ENCODE measurements around the gene JAK1.

The JAK1 gene

DNA sequence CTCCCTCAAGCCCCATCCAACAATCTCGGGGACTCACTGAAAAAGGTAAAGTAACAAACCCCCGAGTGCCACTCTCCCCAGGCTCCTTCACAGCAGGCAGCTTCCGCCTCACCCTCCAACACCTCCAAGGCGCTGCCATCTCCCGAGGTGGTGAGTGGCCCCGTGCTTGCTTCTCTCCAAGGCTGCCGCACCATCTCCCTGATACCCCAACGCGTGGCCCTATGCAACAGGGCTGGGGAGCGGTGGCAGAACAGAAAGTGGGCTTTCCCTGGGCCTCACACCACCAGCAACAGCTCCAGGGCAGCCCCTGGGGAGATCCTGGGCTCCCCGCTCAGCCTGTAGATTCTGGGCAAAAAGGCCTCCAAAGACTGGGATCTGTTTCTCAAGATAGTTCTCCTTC is 116.4 kb downstream of the JAK1 start:
- Histone ChIP-seq H3K36me3 (ENCODE audit: insufficient read depth, insufficient read length, low read length) (peaks cover 86% of the 10 kb centered on the region), H3K4me1 (ENCODE audit: insufficient read depth, insufficient read length) (no peaks in the 10 kb centered on the region), H3K9me3 (ENCODE audit: insufficient read depth, low read length) (no peaks in the 10 kb centered on the region), H3K27me3 (ENCODE audit: insufficient read depth, insufficient read length) (no peaks in the 10 kb centered on the region), H3K9ac (ENCODE audit: insufficient read length, low read depth) (no peak overlapping the region), H3K4me3 (ENCODE audit: insufficient read length, low read depth) (no peak overlapping the region)
- no peak for DNase-seq (ENCODE audit: low read depth, low spot score)
- no peak for TF ChIP-seq YY1 (IDR thresholded peaks at IDR 0.05; ENCODE audit: insufficient read depth, insufficient read length)
- no peak for TF ChIP-seq ZNF274 (IDR thresholded peaks at IDR 0.05; ENCODE audit: low read depth, low read length)
- no peak for TF ChIP-seq SUZ12 (IDR thresholded peaks at IDR 0.05; ENCODE audit: extremely low read depth, insufficient read depth, insufficient read length)

DNA sequence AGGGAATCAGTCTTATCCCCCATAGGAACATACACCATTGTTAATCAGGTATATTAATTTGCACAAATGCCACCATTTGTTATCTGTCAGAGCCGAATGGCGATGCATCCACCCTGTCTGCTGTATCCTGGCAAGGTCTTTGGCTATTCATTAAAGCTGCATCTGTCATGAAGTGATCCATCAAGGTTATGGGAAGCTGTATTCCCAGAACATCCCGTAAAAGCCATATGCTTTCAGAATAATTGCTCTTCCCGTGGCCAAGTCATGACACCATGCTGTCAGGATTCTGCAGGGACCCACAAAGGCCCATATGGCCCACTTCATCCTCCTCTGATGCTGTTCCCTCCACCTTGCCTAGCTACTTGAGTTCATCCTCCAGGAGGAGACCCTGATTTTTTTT is 117.5 kb downstream of the JAK1 start:
- Histone ChIP-seq H3K36me3 (ENCODE audit: insufficient read depth, insufficient read length, low read length) (peaks cover 85% of the 10 kb centered on the region), H3K9ac (ENCODE audit: insufficient read length, low read depth) (no peak overlapping the region), H3K4me3 (ENCODE audit: insufficient read length, low read depth) (no peak overlapping the region), H3K4me1 (ENCODE audit: insufficient read depth, insufficient read length) (no peaks in the 10 kb centered on the region), H3K9me3 (ENCODE audit: insufficient read depth, low read length) (no peaks in the 10 kb centered on the region), H3K27me3 (ENCODE audit: insufficient read depth, insufficient read length) (no peaks in the 10 kb centered on the region)
- TF ChIP-seq ZNF274 (IDR thresholded peaks at IDR 0.05; ENCODE audit: low read depth, low read length): no peak
- no peak for TF ChIP-seq YY1 (IDR thresholded peaks at IDR 0.05; ENCODE audit: insufficient read depth, insufficient read length)
- TF ChIP-seq SUZ12 (IDR thresholded peaks at IDR 0.05; ENCODE audit: extremely low read depth, insufficient read depth, insufficient read length): no peak
- no peak for DNase-seq (ENCODE audit: low read depth, low spot score)

DNA sequence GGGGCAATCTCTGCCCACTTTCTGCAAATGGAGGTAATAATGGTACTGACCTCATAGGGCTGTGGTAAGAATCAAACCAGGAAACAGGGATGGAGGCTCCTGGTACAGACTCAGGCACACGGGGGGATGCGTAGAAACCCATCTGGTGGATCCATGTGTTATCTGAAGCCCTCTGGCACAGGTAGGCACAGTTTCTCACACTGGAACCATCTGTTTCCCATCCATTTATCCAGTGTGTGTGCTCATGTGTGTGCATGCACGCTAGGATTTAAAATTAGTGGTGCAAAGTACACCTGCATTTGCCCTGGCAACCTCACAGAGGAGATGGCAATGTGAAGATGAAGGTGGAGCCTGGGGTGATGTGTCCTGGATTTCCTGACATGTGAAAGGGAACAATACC is 118.2 kb downstream of the JAK1 start:
- H3K4me3 ChIP-seq (ENCODE audit: insufficient read length, low read depth): no peak overlapping the region
- H3K4me1 ChIP-seq (ENCODE audit: insufficient read depth, insufficient read length): no peaks in the 10 kb centered on the region
- no peak for DNase-seq (ENCODE audit: low read depth, low spot score)
- TF ChIP-seq SUZ12 (IDR thresholded peaks at IDR 0.05; ENCODE audit: extremely low read depth, insufficient read depth, insufficient read length) (no peak), YY1 (IDR thresholded peaks at IDR 0.05; ENCODE audit: insufficient read depth, insufficient read length) (no peak), ZNF274 (IDR thresholded peaks at IDR 0.05; ENCODE audit: low read depth, low read length) (no peak)
- H3K36me3 ChIP-seq (ENCODE audit: insufficient read depth, insufficient read length, low read length): peaks cover 86% of the 10 kb centered on the region
- H3K9me3 ChIP-seq (ENCODE audit: insufficient read depth, low read length): no peaks in the 10 kb centered on the region
- H3K9ac ChIP-seq (ENCODE audit: insufficient read length, low read depth): no peak overlapping the region
- H3K27me3 ChIP-seq (ENCODE audit: insufficient read depth, insufficient read length): no peaks in the 10 kb centered on the region

GRCh38 chr1:64847666-64848065 is 118.7 kb downstream of the JAK1 start:
- Histone ChIP-seq H3K4me3 (ENCODE audit: insufficient read length, low read depth) (no peak overlapping the region), H3K27me3 (ENCODE audit: insufficient read depth, insufficient read length) (no peaks in the 10 kb centered on the region), H3K9me3 (ENCODE audit: insufficient read depth, low read length) (no peaks in the 10 kb centered on the region), H3K36me3 (ENCODE audit: insufficient read depth, insufficient read length, low read length) (peaks cover 85% of the 10 kb centered on the region), H3K4me1 (ENCODE audit: insufficient read depth, insufficient read length) (no peaks in the 10 kb centered on the region), H3K9ac (ENCODE audit: insufficient read length, low read depth) (no peak overlapping the region)
- no peak for DNase-seq (ENCODE audit: low read depth, low spot score)
- TF ChIP-seq ZNF274 (IDR thresholded peaks at IDR 0.05; ENCODE audit: low read depth, low read length) (no peak), YY1 (IDR thresholded peaks at IDR 0.05; ENCODE audit: insufficient read depth, insufficient read length) (no peak), SUZ12 (IDR thresholded peaks at IDR 0.05; ENCODE audit: extremely low read depth, insufficient read depth, insufficient read length) (no peak)

DNA sequence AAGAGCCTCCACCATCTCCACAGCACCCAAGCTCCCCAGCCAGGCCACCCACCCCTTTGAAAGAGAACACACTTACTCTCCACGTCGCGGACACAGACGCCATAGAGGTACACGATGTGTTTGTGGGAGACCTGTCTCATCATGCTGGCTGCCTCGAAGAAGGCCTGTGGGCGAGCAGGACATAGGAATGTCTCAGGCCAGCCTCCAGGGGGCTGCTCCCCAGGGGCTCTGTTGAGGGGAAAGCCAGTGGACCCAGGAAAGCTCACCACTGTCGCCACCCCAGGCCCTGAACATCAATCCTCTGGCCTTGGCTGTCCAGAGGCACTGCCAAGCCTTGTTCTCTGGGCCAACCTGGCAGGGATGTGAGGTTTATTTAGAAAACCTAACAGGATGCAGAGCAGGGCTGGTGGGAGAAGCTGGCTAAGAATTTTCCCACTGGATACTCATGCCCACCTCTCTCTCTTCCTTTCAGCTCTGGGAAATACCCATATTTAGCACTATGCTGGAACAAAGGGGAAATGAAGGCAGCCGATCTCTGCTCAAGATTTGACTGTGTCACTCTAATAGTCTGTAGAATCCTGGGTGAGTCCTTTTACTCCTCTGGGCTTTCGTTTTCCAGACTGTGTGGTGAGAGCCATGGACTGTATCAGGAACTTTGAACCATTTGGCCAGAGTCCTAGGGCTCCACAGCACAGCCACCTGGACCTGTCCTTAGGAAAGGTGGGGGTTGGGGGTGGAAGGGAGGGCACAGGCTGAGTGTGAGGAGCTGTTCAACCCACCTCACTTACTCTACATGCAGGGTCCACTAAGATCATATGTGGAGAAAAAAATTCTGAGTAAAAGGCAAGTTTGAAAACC is 119.5 kb downstream of the JAK1 start:
- Histone ChIP-seq H3K4me3 (ENCODE audit: insufficient read length, low read depth) (no peak overlapping the region), H3K9me3 (ENCODE audit: insufficient read depth, low read length) (no peaks in the 10 kb centered on the region), H3K27me3 (ENCODE audit: insufficient read depth, insufficient read length) (no peaks in the 10 kb centered on the region), H3K4me1 (ENCODE audit: insufficient read depth, insufficient read length) (no peaks in the 10 kb centered on the region), H3K36me3 (ENCODE audit: insufficient read depth, insufficient read length, low read length) (peaks cover 84% of the 10 kb centered on the region), H3K9ac (ENCODE audit: insufficient read length, low read depth) (no peak overlapping the region)
- DNase-seq (ENCODE audit: low read depth, low spot score): no peak
- no peak for TF ChIP-seq SUZ12 (IDR thresholded peaks at IDR 0.05; ENCODE audit: extremely low read depth, insufficient read depth, insufficient read length)
- TF ChIP-seq ZNF274 (IDR thresholded peaks at IDR 0.05; ENCODE audit: low read depth, low read length): no peak
- TF ChIP-seq YY1 (IDR thresholded peaks at IDR 0.05; ENCODE audit: insufficient read depth, insufficient read length): no peak

- Histone ChIP-seq H3K9ac (ENCODE audit: insufficient read length, low read depth) (no peak overlapping the region), H3K4me3 (ENCODE audit: insufficient read length, low read depth) (no peak overlapping the region), H3K9me3 (ENCODE audit: insufficient read depth, low read length) (no peaks in the 10 kb centered on the region), H3K36me3 (ENCODE audit: insufficient read depth, insufficient read length, low read length) (peaks cover 92% of the 10 kb centered on the region), H3K4me1 (ENCODE audit: insufficient read depth, insufficient read length) (no peaks in the 10 kb centered on the region), H3K27me3 (ENCODE audit: insufficient read depth, insufficient read length) (no peaks in the 10 kb centered on the region)
- TF ChIP-seq ZNF274 (IDR thresholded peaks at IDR 0.05; ENCODE audit: low read depth, low read length) (no peak), YY1 (IDR thresholded peaks at IDR 0.05; ENCODE audit: insufficient read depth, insufficient read length) (no peak), SUZ12 (IDR thresholded peaks at IDR 0.05; ENCODE audit: extremely low read depth, insufficient read depth, insufficient read length) (no peak)
- no peak for DNase-seq (ENCODE audit: low read depth, low spot score)
Observed at GRCh38 chr1:64845831-64846425, 120.4 kb downstream of the JAK1 start.

- no peak for DNase-seq (ENCODE audit: low read depth, low spot score)
- H3K27me3 ChIP-seq (ENCODE audit: insufficient read depth, insufficient read length): no peaks in the 10 kb centered on the region
- H3K9me3 ChIP-seq (ENCODE audit: insufficient read depth, low read length): no peaks in the 10 kb centered on the region
- H3K36me3 ChIP-seq (ENCODE audit: insufficient read depth, insufficient read length, low read length): peaks cover 92% of the 10 kb centered on the region
- peaks cover 5% of the 10 kb centered on the region for H3K4me1 ChIP-seq (ENCODE audit: insufficient read depth, insufficient read length)
- no peak for TF ChIP-seq ZNF274 (IDR thresholded peaks at IDR 0.05; ENCODE audit: low read depth, low read length)
- TF ChIP-seq SUZ12 (IDR thresholded peaks at IDR 0.05; ENCODE audit: extremely low read depth, insufficient read depth, insufficient read length): no peak
- no peak for TF ChIP-seq YY1 (IDR thresholded peaks at IDR 0.05; ENCODE audit: insufficient read depth, insufficient read length)
- H3K4me3 ChIP-seq (ENCODE audit: insufficient read length, low read depth): no peak overlapping the region
- no peak overlapping the region for H3K9ac ChIP-seq (ENCODE audit: insufficient read length, low read depth)
Observed at GRCh38 chr1:64844609-64845008, 121.7 kb downstream of the JAK1 start.

Measured in NT2/D1 (cell line).